ENCODE results near the gene C2orf68. TPM values are rescaled to one million over a fixed set of nuclear protein-coding genes. Genes with fewer than 3 reads are reported as not detected.

Gene C2orf68
- total RNA-seq, 2 experiments from 2014 or later: 86.2 to 86.7 TPM

DNA sequence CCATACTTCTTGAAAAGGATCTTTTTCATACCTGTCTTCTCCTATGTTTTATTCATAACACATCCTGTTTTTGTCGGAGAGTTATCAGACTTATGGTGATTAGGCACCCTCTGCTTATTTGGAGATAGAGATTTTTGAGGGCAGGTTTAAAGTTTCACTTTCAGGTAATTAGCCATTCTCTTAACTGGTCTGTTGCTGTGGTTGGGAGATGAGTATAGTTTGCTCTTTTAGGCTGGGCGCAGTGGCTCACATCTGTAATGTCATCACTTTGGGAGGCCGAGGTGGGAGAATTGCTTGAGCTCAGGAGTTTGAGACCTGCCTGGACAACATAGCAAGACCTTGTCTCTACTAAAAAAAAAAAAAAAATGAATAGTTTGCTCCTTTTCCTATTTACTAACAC is 30.9 kb upstream of the C2orf68 start:
- Histone ChIP-seq H3K36me3 (ENCODE audit: insufficient read depth, low read length) (peaks cover 98% of the 10 kb centered on the region), H4K20me1 (ENCODE audit: insufficient read depth, low read length) (no peaks in the 10 kb centered on the region), H3K4me2 (ENCODE audit: low read length) (no peak overlapping the region), H2AFZ (ENCODE audit: low read length) (no peak overlapping the region), H3K4me3 (ENCODE audit: low read depth, low read length, poor library complexity, severe bottlenecking) (no peak overlapping the region), H3K9me3 (ENCODE audit: low read length) (no peaks in the 10 kb centered on the region), H3K9me2 (ENCODE audit: insufficient read depth, low read length) (no peaks in the 10 kb centered on the region), H3K4me1 (ENCODE audit: insufficient read depth, low read length, poor library complexity, severe bottlenecking) (no peaks in the 10 kb centered on the region), H3K27ac (ENCODE audit: low read depth, low read length, poor library complexity, severe bottlenecking) (no peak overlapping the region), H3K79me2 (ENCODE audit: insufficient read depth, low read depth, low read length) (no peaks in the 10 kb centered on the region)
- no peak for DNase-seq (ENCODE audit: low spot score)
- CTCF ChIA-PET (ENCODE audit: unreplicated experiment): no interaction called here
- POLR2A ChIA-PET: interaction anchor here (0.6 to 1.0 kb wide), 4 partner anchors 65 to 490 kb away, joined by 3 to 8 read pairs (median 4); partner anchors contain the start of gene VAMP8
- intact Hi-C loops (cut with micrococcal nuclease; ENCODE audit: unreplicated experiment): no loop called here
- TF ChIP-seq, protein P1, sequence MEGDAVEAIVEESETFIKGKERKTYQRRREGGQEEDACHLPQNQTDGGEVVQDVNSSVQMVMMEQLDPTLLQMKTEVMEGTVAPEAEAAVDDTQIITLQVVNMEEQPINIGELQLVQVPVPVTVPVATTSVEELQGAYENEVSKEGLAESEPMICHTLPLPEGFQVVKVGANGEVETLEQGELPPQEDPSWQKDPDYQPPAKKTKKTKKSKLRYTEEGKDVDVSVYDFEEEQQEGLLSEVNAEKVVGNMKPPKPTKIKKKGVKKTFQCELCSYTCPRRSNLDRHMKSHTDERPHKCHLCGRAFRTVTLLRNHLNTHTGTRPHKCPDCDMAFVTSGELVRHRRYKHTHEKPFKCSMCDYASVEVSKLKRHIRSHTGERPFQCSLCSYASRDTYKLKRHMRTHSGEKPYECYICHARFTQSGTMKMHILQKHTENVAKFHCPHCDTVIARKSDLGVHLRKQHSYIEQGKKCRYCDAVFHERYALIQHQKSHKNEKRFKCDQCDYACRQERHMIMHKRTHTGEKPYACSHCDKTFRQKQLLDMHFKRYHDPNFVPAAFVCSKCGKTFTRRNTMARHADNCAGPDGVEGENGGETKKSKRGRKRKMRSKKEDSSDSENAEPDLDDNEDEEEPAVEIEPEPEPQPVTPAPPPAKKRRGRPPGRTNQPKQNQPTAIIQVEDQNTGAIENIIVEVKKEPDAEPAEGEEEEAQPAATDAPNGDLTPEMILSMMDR (conservative IDR thresholded peaks at IDR 0.05; ENCODE audit: low read length): no peak
- TF ChIP-seq EZH2phosphoT487 (IDR thresholded peaks at IDR 0.05; ENCODE audit: borderline replicate concordance, low read depth, low read length): no peak
- BruUV-seq (replicated peaks): no TSS peak

DNA sequence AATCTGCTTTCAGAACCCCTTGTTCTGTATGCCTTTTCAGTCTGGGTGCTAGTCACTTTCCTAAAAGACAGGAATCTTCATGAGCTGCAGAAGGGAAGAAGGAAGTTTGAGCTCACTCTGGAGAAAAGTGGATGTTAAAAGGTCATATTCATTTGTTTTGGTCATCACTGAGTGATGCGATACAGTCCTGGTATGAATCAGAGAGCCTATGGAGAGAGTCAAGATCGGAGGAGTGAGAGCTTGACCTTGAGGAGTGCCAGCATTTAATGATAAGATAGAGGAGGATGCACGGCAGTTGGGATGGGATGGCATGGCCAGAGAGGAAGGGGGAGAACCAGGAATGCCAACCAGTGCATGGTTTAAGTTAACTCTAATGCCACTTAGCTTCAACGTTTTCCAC is 23.8 kb upstream of the C2orf68 start:
- intact Hi-C loops (cut with micrococcal nuclease; ENCODE audit: unreplicated experiment): loop anchor here (5.0 kb wide), 1 partner anchor 72 kb away; no protein-coding TSS in a partner anchor
- CTCF ChIA-PET (ENCODE audit: unreplicated experiment): no interaction called here

DNA sequence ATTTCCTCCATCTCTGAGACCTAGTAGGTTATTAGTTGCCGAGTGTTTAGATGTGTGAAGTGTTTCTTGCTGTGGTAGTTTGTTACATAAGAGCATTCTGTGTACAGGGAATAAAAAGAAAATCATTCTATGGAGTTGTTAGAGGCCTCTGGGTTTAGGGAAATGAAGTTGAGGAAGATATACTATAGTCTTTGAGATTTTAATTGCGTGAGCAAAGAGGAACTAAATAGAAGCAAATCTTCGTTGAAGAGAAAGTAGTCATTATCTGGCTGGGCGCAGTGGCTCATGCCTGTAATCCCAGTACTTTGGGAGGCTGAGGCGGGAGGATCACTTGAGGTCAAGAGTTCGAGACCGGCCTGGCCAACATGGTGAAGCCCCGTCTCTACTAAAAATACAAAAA is 23.1 kb upstream of the C2orf68 start:
- BruUV-seq (replicated peaks): no TSS peak
- no peaks in the 10 kb centered on the region for H3K79me2 ChIP-seq (ENCODE audit: insufficient read depth, low read depth, low read length)

More for the DNA sequence above, 23.8 kb upstream of the C2orf68 start:
- Histone ChIP-seq H3K4me2 (ENCODE audit: low read length) (no peak overlapping the region), H3K9me3 (ENCODE audit: low read length) (no peaks in the 10 kb centered on the region), H4K20me1 (ENCODE audit: insufficient read depth, low read length) (no peaks in the 10 kb centered on the region), H3K27ac (ENCODE audit: low read depth, low read length, poor library complexity, severe bottlenecking) (no peak overlapping the region), H3K4me3 (ENCODE audit: low read depth, low read length, poor library complexity, severe bottlenecking) (no peak overlapping the region), H3K4me1 (ENCODE audit: insufficient read depth, low read length, poor library complexity, severe bottlenecking) (no peaks in the 10 kb centered on the region), H2AFZ (ENCODE audit: low read length) (no peak overlapping the region), H3K9me2 (ENCODE audit: insufficient read depth, low read length) (no peaks in the 10 kb centered on the region), H3K79me2 (ENCODE audit: insufficient read depth, low read depth, low read length) (no peaks in the 10 kb centered on the region), H3K36me3 (ENCODE audit: insufficient read depth, low read length) (peaks cover 95% of the 10 kb centered on the region)
- BruUV-seq (replicated peaks): no TSS peak
- TF ChIP-seq EZH2phosphoT487 (IDR thresholded peaks at IDR 0.05; ENCODE audit: borderline replicate concordance, low read depth, low read length): no peak
- TF ChIP-seq, protein P1 (conservative IDR thresholded peaks at IDR 0.05; ENCODE audit: low read length): no peak
- POLR2A ChIA-PET: interaction anchor here (0.5 to 0.7 kb wide), 3 partner anchors 72 to 611 kb away, joined by 3 read pairs; no protein-coding TSS in a partner anchor
- DNase-seq (ENCODE audit: low spot score): no peak

More for the DNA sequence above, 23.1 kb upstream of the C2orf68 start:
- ChIA-PET CTCF (ENCODE audit: unreplicated experiment) (no interaction called here), POLR2A (interaction anchor here (0.5 kb wide), 1 partner anchor 194 kb away, joined by 3 read pairs; no protein-coding TSS in a partner anchor)
- H3K9me3 ChIP-seq (ENCODE audit: low read length): no peaks in the 10 kb centered on the region
- DNase-seq (ENCODE audit: low spot score): no peak
- no peaks in the 10 kb centered on the region for H4K20me1 ChIP-seq (ENCODE audit: insufficient read depth, low read length)
- no peak overlapping the region for H3K27ac ChIP-seq (ENCODE audit: low read depth, low read length, poor library complexity, severe bottlenecking)
- no peak overlapping the region for H2AFZ ChIP-seq (ENCODE audit: low read length)
- no peak overlapping the region for H3K4me2 ChIP-seq (ENCODE audit: low read length)
- no peaks in the 10 kb centered on the region for H3K9me2 ChIP-seq (ENCODE audit: insufficient read depth, low read length)
- H3K4me1 ChIP-seq (ENCODE audit: insufficient read depth, low read length, poor library complexity, severe bottlenecking): no peaks in the 10 kb centered on the region
- no peak overlapping the region for H3K4me3 ChIP-seq (ENCODE audit: low read depth, low read length, poor library complexity, severe bottlenecking)
- peaks cover 98% of the 10 kb centered on the region for H3K36me3 ChIP-seq (ENCODE audit: insufficient read depth, low read length)
- intact Hi-C loops (cut with micrococcal nuclease; ENCODE audit: unreplicated experiment): loop anchor here (5.0 kb wide), 1 partner anchor 72 kb away; no protein-coding TSS in a partner anchor
- no peak for TF ChIP-seq EZH2phosphoT487 (IDR thresholded peaks at IDR 0.05; ENCODE audit: borderline replicate concordance, low read depth, low read length)
- TF ChIP-seq, protein P1 (conservative IDR thresholded peaks at IDR 0.05; ENCODE audit: low read length): no peak
